ENCODE results near the gene CPVL. TPM values are rescaled to one million over a fixed set of nuclear protein-coding genes. Genes with fewer than 3 reads are reported as not detected.

CPVL gene
- total and polyA plus RNA-seq, 2 of the 8 experiments (the other 6 are each of a cell fraction or from before 2014, with no cell fraction given): 40.0 to 55.0 TPM

- CTCF ChIA-PET (ENCODE audit: partially characterized antibody): interaction anchor here (1.0 to 28.4 kb wide), 5 partner anchors 12 to 161 kb away, joined by 3 to 692 read pairs (median 4); partner anchors contain the start of gene TRIL
- Histone ChIP-seq H2BK5ac (ENCODE audit: low read depth, low read length) (no peak overlapping the region), H3K4me1 (replicated peaks in 1 of 4; ENCODE audit: control insufficient read depth in 3 of 4, insufficient read depth in 4 of 4, low read length in 3 of 4) (peaks cover 0 to 2% (median 0%) of the 10 kb centered on the region in 4 experiments; a peak in 2 of 7 replicates), H3K36me3 (ENCODE audit: control insufficient read depth in 2 of 4, insufficient read depth in 4 of 4, low read length in 3 of 4) (0 out of 8 replicates have a peak, but pooled peaks cover 0 to 3% (median 0%) of the 10 kb centered on the region in 4 experiments), H3K79me1 (ENCODE audit: low read depth, low read length) (no peaks in the 10 kb centered on the region), H2AFZ (ENCODE audit: low read length) (no peak overlapping the region), H2BK15ac (ENCODE audit: low read length) (no peak overlapping the region), H3K27me3 (replicated peaks in 1 of 4; ENCODE audit: control insufficient read depth in 3 of 4, extremely low read depth in 1 of 4, insufficient read depth in 3 of 4, low read length in 3 of 4) (no peaks in the 10 kb centered on the region), H3K23me2 (ENCODE audit: low read depth, low read length) (no peaks in the 10 kb centered on the region), H4K20me1 (replicated peaks in 1 of 2; ENCODE audit: control insufficient read depth in 1 of 2, insufficient read depth in 2 of 2, low read length in 2 of 2) (no peaks in the 10 kb centered on the region), H4K5ac (ENCODE audit: insufficient read length, low read depth, low read length) (no peak overlapping the region), H3K14ac (ENCODE audit: insufficient read length) (no peak overlapping the region), H3K9me3 (ENCODE audit: insufficient read depth in 2 of 2, low read depth in 1 of 2, low read length in 1 of 2) (no peaks in the 10 kb centered on the region), H3K4me2 (ENCODE audit: insufficient read depth in 1 of 2, low read depth in 2 of 2, low read length in 2 of 2) (no peak overlapping the region), H2BK120ac (replicated peaks; ENCODE audit: low read depth, low read length) (no peak overlapping the region), H4K91ac (replicated peaks; ENCODE audit: insufficient read length, low read length) (no peak overlapping the region), H4K8ac (ENCODE audit: extremely low read depth, insufficient read depth, low read length) (no peak overlapping the region), H3K9ac (replicated peaks in 1 of 4; ENCODE audit: extremely low read depth in 1 of 4, low read depth in 3 of 4, low read length in 3 of 4) (no peak overlapping the region), H2BK20ac (ENCODE audit: low read length) (no peak overlapping the region), H3K56ac (replicated peaks; ENCODE audit: insufficient read length, low read depth, low read length) (no peak overlapping the region), H3K18ac (ENCODE audit: extremely low read depth, low read length) (no peak overlapping the region), H2AK5ac (ENCODE audit: low read depth, low read length) (no peak overlapping the region), H3K4me3 (ENCODE audit: extremely low read depth in 1 of 4, insufficient read depth in 2 of 4, low read depth in 3 of 4, low read length in 4 of 4) (no peak overlapping the region), H3K4ac (replicated peaks; ENCODE audit: insufficient read length, low read depth, low read length) (no peak overlapping the region), H2BK12ac (ENCODE audit: low read depth, low read length) (no peak overlapping the region), H3K27ac (ENCODE audit: low read depth, low read length) (no peak overlapping the region), H3K23ac (ENCODE audit: insufficient read length) (no peak overlapping the region), H3K79me2 (ENCODE audit: control insufficient read depth in 1 of 2, insufficient read depth in 2 of 2, low read length in 2 of 2) (no peaks in the 10 kb centered on the region)
- 86% methylated on average over 1 of the region's 1 CpG; no CpG with 5 or more reads in 1 of the 2 experiments for WGBS, 2 experiments (ENCODE audit: extremely low coverage in 1 of 2, insufficient coverage in 1 of 2, insufficient read length in 1 of 2, insufficient replicate concordance in 2 of 2, low coverage in 1 of 2, low lambda C conversion rate in 2 of 2, missing lambda C conversion rate in 1 of 2)
- POLR2A ChIA-PET (ENCODE audit: partially characterized antibody): no interaction called here
- DNase-seq (ENCODE audit: low read depth in 1 of 2, low spot score in 2 of 2) (no peak), FAIRE-seq (no peak)
Measured at GRCh38 chr7:29087840-29088170, 58.5 kb downstream of the CPVL start.

All from H1 (cell line).